Measurements from ENCODE around the gene TEFM. TPM values are rescaled to one million over a fixed set of nuclear protein-coding genes. Genes with fewer than 3 reads are reported as not detected.

TEFM gene, protein sequence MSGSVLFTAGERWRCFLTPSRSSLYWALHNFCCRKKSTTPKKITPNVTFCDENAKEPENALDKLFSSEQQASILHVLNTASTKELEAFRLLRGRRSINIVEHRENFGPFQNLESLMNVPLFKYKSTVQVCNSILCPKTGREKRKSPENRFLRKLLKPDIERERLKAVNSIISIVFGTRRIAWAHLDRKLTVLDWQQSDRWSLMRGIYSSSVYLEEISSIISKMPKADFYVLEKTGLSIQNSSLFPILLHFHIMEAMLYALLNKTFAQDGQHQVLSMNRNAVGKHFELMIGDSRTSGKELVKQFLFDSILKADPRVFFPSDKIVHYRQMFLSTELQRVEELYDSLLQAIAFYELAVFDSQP
- 21.5 TPM for total RNA-seq

GRCh38 chr17:30906101-30906911, at the start of gene TEFM:
Gene TEFM (minus strand): TSS chr17:30906238. CDS start chr17:30906198, 40 bp downstream.

DNA sequence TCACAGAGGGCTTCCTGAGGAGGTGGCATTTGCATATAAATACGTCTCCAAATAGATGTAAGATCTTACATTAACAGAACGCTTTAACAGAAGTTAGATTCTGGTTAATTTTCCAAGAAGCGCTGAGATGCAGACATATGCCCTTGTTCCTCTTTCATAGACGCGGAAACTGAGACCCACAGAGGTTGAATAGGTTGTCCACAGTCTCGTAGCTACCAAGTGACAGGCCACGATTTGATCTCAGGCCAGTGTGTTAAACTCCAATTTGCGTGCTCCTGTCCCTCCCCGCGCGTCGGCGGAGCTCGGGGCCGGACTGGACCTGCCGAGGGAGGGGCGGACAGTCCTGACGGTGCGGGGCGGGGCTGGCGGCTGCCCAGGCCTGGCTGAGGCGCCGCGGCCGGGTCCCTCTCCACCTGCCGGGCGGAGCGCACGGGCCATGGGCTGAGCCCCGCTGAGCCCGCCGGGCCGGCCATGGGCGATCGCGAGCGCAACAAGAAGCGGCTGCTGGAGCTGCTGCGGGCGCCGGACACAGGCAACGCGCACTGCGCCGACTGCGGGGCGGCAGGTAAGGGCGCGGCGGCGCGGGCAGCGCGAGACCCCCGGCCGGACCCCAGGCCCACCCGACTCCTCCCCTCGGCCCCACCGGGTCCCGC, 15.6 kb upstream of the TEFM start, which contains the start of gene ADAP2:
Gene ADAP2 (plus strand): TSS at position 402 of the 653 bp plus-strand sequence. CDS start 70 bp downstream, at position 472.

Small RNAs within 50 kb of the gene (small RNA-seq; reads per million reads assigned to genes)
- not detected for gene RNU6-298P

Other genes starting within 250 kb of the TEFM start
- gene CRLF3, start 81.5 kb downstream of the TEFM start, total RNA-seq, result 14.8 TPM
- gene ATAD5, start 74.3 kb downstream of the TEFM start, total RNA-seq, result 7.6 TPM
- 6.5 TPM for gene ADAP2, start 15.7 kb upstream of the TEFM start, total RNA-seq
- gene RNF135, start 64.8 kb upstream of the TEFM start, total RNA-seq, result 3.2 TPM
- 146 TPM for gene NF1, start 188.7 kb upstream of the TEFM start, total RNA-seq

Data from diencephalon (tissue), 1 donor.